Heart left ventricle (tissue), 16 donors: ENCODE results near the gene PIK3AP1. TPM values are rescaled to one million over a fixed set of nuclear protein-coding genes. Genes with fewer than 3 reads are reported as not detected.

Source experiments
- ATAC-seq, 4 donors: fragments of 200-7000 bp; cut with Tn5 transposase; one replicate each; pipeline ENCODE4 v1.9.1; 2020 to 2022; ENCODE audit warnings: moderate library complexity in 4 of 4, mild to moderate bottlenecking in 3 of 4, moderate number of reproducible peaks in 1 of 4
- DNase-seq, 5 donors: peaks; one replicate each; pipeline ENCODE4 v3.0.0-alpha.2; 2020
- H3K27ac ChIP-seq, 12 donors: fragments of 200-600 bp; sonication (generic) in 4 of 12; one replicate each; pipeline versions ENCODE4 v1.5.0 to v1.8.0; 2016 to 2022; ENCODE audit warnings: mild to moderate bottlenecking in 2 of 12
- H3K27me3 ChIP-seq, 9 donors: fragments of 200-600 bp; sonication (generic) in 2 of 9; one replicate each; pipeline versions ENCODE4 v1.5.1 to v1.8.0; 2016 to 2022; ENCODE audit warnings: mild to moderate bottlenecking in 3 of 9
- H3K36me3 ChIP-seq, 9 donors: fragments of 200-600 bp; sonication (generic) in 2 of 9; one replicate each; pipeline versions ENCODE4 v1.5.0 to v1.8.0; 2018 to 2022; ENCODE audit warnings: mild to moderate bottlenecking in 2 of 9
- H3K4me1 ChIP-seq, 12 donors: fragments of 200-600 bp; sonication (generic) in 4 of 12; one replicate each; pipeline versions ENCODE4 v1.5.0 to v1.8.0; 2016 to 2022; ENCODE audit warnings: mild to moderate bottlenecking in 3 of 12
- H3K4me3 ChIP-seq, 12 donors: fragments of 200-600 bp; sonication (generic) in 4 of 12; one replicate each; pipeline versions ENCODE4 v1.5.0 to v1.8.0; 2017 to 2022; ENCODE audit warnings: mild to moderate bottlenecking in 9 of 12, moderate library complexity in 4 of 12
- H3K9me3 ChIP-seq, 12 donors: fragments of 200-600 bp; sonication (generic) in 4 of 12; one replicate each; pipeline versions ENCODE4 v1.5.0 to v1.8.0; 2016 to 2022; ENCODE audit warnings: mild to moderate bottlenecking in 1 of 12
- CTCF ChIP-seq, 12 donors: fragments of 200-600 bp; sonication (generic) in 4 of 12; IDR thresholded peaks; one replicate each; pipeline versions ENCODE4 v1.5.0 to v1.8.0; 2018 to 2022; ENCODE audit warnings: antibody characterized with exemption in 12 of 12, mild to moderate bottlenecking in 5 of 12
- POLR2A ChIP-seq, 2 donors: fragments of 450-650 bp; IDR thresholded peaks; one replicate each; pipeline ENCODE4 v1.6.1; 2017; ENCODE audit warnings: antibody characterized with exemption in 2 of 2, mild to moderate bottlenecking in 2 of 2, moderate library complexity in 2 of 2
- WGBS, 4 donors: extraction: QIAGEN DNeasy Blood & Tissue Kit in 2 of 4; methylation state at CpG; one replicate each; pipeline versions ENCODE4 v1.1.5 to v1.1.7; 2013 to 2018; 5-methylcytosine and 5-hydroxymethylcytosine counted together
- intact Hi-C, 10 donors: fragments of 100-400 bp; cut with DNase I; formaldehyde crosslinking; loops; one replicate each; pipeline versions ENCODE4 v1.11.1 to v1.14.2; 2022
- polyA plus RNA-seq, 2 donors: library from polyadenylated mRNA; stranded (reverse); fragments of 200-250 nt; gene quantifications; one replicate each; pipeline ENCODE4 v1.2.3, GENCODE V29; 2013
- total RNA-seq, 9 donors: library from RNA; depleted of rRNA in 2 of 9; stranded (reverse); fragments of >200 nt in 2 of 9; fragmentation: NEBNext Ultra II Directional in 3 of 9; extraction: Animal tissue kit (Norgen Biotek cat#: 25700) in 3 of 9; gene quantifications; one replicate each; pipeline versions ENCODE4 v1.1.0 to v1.2.4, GENCODE V29; 2016 to 2023
- donor health status: ischemic (EF 13 %, LVEDD 7.1; RV severe dilation, severe dysfunction).
- donor health status: healthy with polysubstance abuse.
- donor health status: DM: no; HTN: yes; CAD: no.
- donor health status: DM: no; HTN: no; CAD: no.
- donor health status: ischemic (EF 25% LVEDD 6.9; RV normal size, moderate dysfunction).
- donor health status: ischemic (EF 25% LVEDD 5.7; RV mildly dilated, moderate dysfunction).
- donor health status: healthy.
- donor health status: DM: yes; HTN: yes; CAD: no.
- donor health status: ischemic (EF 35%, LVEDD 5.7; RV mildly dilated, moderate dysfunction).
- donor health status: nonischemic (EF 11% LVEDD 7.7; RV severe dilation, severe dysfunction).
- donor health status: DM: yes; HTN: yes; CAD: no.
- donor health status: PGD.
- donor health status: ischemic (EF 29% LVEDD 5.4; RV normal size, mild dysfunction).
- donor health status: nonischemic (EF 23%, LVEDD 6.1; RV moderate dilation, normal function).

The PIK3AP1 gene
- total and polyA plus RNA-seq, 11 donors: 1.3 to 37.9 (median 4.4) TPM

- DNase-seq: no peak
- 78 to 91% (median 88%) methylated on average over 1 of the region's 1 CpG for WGBS, 4 donors
- H3K4me3 ChIP-seq: no peak overlapping the region
- TF ChIP-seq CTCF (IDR thresholded peaks at IDR 0.05): no peak
- no peak for TF ChIP-seq POLR2A (IDR thresholded peaks at IDR 0.05)
- H3K36me3 ChIP-seq: peaks cover 0 to 60% (median 0%) of the 10 kb centered on the region in 9 donors
- H3K27me3 ChIP-seq: no peaks in the 10 kb centered on the region
- no peaks in the 10 kb centered on the region for H3K9me3 ChIP-seq
- no peak overlapping the region for H3K27ac ChIP-seq
- no peak for ATAC-seq
- intact Hi-C loops: no loop called here
- H3K4me1 ChIP-seq: no peaks in the 10 kb centered on the region
Observed at GRCh38 chr10:96627292-96627691, 93.0 kb downstream of the PIK3AP1 start.

- no peak overlapping the region for H3K4me3 ChIP-seq
- DNase-seq (no peak), ATAC-seq (no peak)
- TF ChIP-seq POLR2A (IDR thresholded peaks at IDR 0.05): no peak
- no peak for TF ChIP-seq CTCF (IDR thresholded peaks at IDR 0.05)
- H3K27ac ChIP-seq: no peak overlapping the region
- intact Hi-C loops: no loop called here
- no peaks in the 10 kb centered on the region for H3K27me3 ChIP-seq
- H3K9me3 ChIP-seq: no peaks in the 10 kb centered on the region
- WGBS, 4 donors: 74 to 86% (median 79%) methylated on average over 5 of the region's 5 CpGs
- no peaks in the 10 kb centered on the region for H3K4me1 ChIP-seq
- peaks cover 0 to 65% (median 0%) of the 10 kb centered on the region in 9 donors for H3K36me3 ChIP-seq
Observed at GRCh38 chr10:96626795-96627194, 93.5 kb downstream of the PIK3AP1 start.

- no peaks in the 10 kb centered on the region for H3K27me3 ChIP-seq
- no peaks in the 10 kb centered on the region for H3K9me3 ChIP-seq
- DNase-seq (no peak), ATAC-seq (no peak)
- peaks cover 0 to 80% (median 0%) of the 10 kb centered on the region in 9 donors for H3K36me3 ChIP-seq
- peaks cover 0 to 3% (median 1%) of the 10 kb centered on the region in 12 donors for H3K4me1 ChIP-seq
- TF ChIP-seq CTCF (IDR thresholded peaks at IDR 0.05): no peak
- TF ChIP-seq POLR2A (IDR thresholded peaks at IDR 0.05): no peak
- H3K27ac ChIP-seq: no peak overlapping the region
- intact Hi-C loops: no loop called here
- no peak overlapping the region for H3K4me3 ChIP-seq
- WGBS, 4 donors: 45 to 67% (median 54%) methylated on average over 1 of the region's 1 CpG
Observed at GRCh38 chr10:96625173-96625572, 95.1 kb downstream of the PIK3AP1 start.

GRCh38 chr10:96622013-96622787 is 98.1 kb downstream of the PIK3AP1 start:
- Histone ChIP-seq H3K4me1 (peaks cover 0 to 33% (median 22%) of the 10 kb centered on the region in 12 donors), H3K27ac (no peak overlapping the region), H3K9me3 (no peaks in the 10 kb centered on the region), H3K4me3 (no peak overlapping the region), H3K36me3 (peaks cover 0 to 98% (median 0%) of the 10 kb centered on the region in 9 donors), H3K27me3 (no peaks in the 10 kb centered on the region)
- ATAC-seq (no peak), DNase-seq (no peak)
- WGBS, 4 donors: 72 to 80% (median 78%) methylated on average over 6 of the region's 6 CpGs
- intact Hi-C loops: no loop called here
- TF ChIP-seq POLR2A (IDR thresholded peaks at IDR 0.05): no peak
